IPS-18a (cell line): Measurements from ENCODE around the gene ZBP1.

Experiments used
- H3K27ac ChIP-seq: one replicate; pipeline ENCODE4 v1.5.1; 2013; ENCODE audit warnings: low read length
- H3K27me3 ChIP-seq: one replicate; pipeline ENCODE4 v1.6.1; 2013; ENCODE audit warnings: mild to moderate bottlenecking, low read length; ENCODE audit not compliant: control insufficient read depth, insufficient read depth
- H3K36me3 ChIP-seq: one replicate; pipeline ENCODE4 v1.6.1; 2013; ENCODE audit warnings: low read depth, low read length; ENCODE audit not compliant: control insufficient read depth
- H3K4me1 ChIP-seq: one replicate; pipeline ENCODE4 v1.6.1; 2013; ENCODE audit warnings: low read depth, low read length; ENCODE audit not compliant: control insufficient read depth
- H3K4me3 ChIP-seq: one replicate; pipeline ENCODE4 v1.5.1; 2013; ENCODE audit warnings: low read length
- H3K9ac ChIP-seq: one replicate; pipeline ENCODE4 v1.6.1; 2013; ENCODE audit warnings: mild to moderate bottlenecking, low read length, moderate library complexity
- H3K9me3 ChIP-seq: one replicate; pipeline ENCODE4 v1.6.1; 2013; ENCODE audit warnings: low read depth, low read length; ENCODE audit not compliant: control insufficient read depth

The ZBP1 gene

DNA sequence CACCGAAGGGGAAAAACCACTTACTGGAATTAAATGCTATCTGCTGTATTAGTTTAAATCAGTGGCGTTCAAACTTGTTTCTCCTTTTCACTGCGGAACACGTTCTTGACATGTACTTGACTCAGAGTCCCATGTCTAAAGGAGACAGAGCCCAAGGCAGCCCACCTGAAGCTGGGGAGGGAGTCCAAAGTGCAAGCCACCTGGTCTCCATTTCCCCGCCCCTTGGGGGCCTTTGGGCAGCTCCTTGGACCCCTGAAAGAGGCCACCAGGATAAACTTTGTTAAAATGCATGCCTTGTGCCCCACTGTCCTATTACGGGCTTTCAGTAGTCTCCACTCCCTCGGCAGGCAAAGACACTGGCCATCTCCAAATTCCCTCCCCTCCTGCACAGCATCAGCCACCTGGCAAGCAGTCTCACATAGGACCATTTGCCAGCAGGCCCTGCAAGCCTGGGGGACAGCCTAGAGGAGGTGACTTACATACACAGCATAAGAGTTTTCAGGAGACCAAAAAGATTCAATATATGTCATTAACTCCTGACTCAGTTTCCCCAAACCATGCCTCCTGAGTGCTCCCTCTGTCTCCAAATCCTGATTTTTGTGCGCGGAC lies 52.7 kb downstream of the ZBP1 start:
- H3K36me3 ChIP-seq = no peaks in the 10 kb centered on the region
- H3K9me3 ChIP-seq = no peaks in the 10 kb centered on the region
- peaks cover 3% of the 10 kb centered on the region for H3K27me3 ChIP-seq
- no peak overlapping the region for H3K9ac ChIP-seq
- no peaks in the 10 kb centered on the region for H3K4me1 ChIP-seq
- no peak overlapping the region for H3K27ac ChIP-seq
- H3K4me3 ChIP-seq = no peak overlapping the region

DNA sequence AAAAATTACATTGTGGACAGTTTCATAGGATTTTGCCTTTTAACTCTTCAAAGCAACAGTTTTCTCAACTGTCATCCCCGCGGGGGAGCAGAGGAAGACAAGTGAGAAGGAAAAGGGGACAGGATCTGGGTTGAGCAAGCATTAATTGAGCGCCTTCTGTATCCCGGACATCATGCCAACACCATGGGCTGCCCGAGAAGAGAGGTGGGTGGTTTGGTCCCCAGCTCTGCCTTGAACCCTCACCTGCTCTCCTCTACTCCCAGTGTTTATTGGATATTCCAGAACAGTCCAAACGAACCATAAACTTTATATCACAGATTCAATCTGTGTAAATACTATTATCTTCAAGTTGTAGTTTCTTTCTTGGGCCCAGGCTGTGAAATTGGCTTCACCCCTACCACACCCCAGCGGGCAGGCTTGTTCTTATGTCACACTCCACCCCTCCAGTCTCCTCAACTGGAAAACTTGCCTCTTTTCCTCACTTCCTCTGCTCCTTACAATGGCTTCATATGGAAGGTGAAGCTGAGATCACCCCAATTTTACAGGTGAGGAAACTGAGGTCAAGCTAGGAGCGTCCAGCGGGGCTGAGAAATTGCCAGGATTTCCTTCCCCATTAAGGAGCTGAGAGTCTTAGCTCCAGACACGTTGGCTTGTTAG lies 53.3 kb downstream of the ZBP1 start:
- Histone ChIP-seq H3K4me1 (no peaks in the 10 kb centered on the region), H3K9ac (no peak overlapping the region), H3K27ac (no peak overlapping the region), H3K36me3 (no peaks in the 10 kb centered on the region), H3K9me3 (no peaks in the 10 kb centered on the region), H3K27me3 (no peaks in the 10 kb centered on the region), H3K4me3 (no peak overlapping the region)

DNA sequence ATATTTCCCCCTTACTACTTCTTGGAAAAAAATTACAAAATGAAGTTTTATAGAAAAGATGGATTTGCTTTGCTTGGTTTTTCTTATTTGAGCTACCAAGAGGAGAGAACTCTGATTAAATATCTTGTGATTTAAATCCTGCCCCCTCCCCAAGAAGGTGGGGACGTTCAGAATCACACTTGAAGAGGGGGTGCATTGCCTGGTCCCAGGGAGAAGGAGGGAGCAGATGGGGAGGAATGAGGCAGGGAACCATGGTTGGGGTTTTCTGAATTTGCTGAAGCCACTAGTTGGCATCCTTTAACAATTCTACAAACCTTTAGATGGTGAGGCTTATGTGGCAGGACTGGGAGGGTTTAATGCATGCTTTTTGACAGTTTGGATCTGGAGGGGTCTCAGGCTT lies 53.8 kb downstream of the ZBP1 start:
- no peak overlapping the region for H3K4me3 ChIP-seq
- no peaks in the 10 kb centered on the region for H3K36me3 ChIP-seq
- H3K27me3 ChIP-seq = no peaks in the 10 kb centered on the region
- H3K4me1 ChIP-seq = no peaks in the 10 kb centered on the region
- no peak overlapping the region for H3K27ac ChIP-seq
- no peaks in the 10 kb centered on the region for H3K9me3 ChIP-seq
- H3K9ac ChIP-seq = no peak overlapping the region

DNA sequence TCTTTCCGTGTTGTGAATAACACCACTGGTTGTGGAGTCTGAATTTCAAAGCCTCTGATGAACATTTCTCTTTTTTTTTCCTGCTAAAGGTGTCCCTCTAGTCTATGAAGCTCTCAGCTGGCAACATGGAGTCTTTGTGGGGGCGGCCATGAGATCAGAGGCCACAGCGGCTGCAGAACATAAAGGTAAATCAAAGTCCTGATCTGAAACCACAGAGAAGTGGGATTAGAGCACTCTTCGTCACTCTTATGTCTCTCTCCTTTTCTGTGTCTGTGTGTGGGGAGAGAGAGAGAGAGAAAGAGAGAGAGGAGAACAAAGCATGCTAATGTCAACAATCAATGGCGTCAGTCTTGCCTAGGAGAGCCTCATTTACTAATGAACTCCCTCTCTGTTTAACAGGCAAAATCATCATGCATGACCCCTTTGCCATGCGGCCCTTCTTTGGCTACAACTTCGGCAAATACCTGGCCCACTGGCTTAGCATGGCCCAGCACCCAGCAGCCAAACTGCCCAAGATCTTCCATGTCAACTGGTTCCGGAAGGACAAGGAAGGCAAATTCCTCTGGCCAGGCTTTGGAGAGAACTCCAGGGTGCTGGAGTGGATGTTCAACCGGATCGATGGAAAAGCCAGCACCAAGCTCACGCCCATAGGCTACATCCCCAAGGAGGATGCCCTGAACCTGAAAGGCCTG lies 55.1 kb downstream of the ZBP1 start:
- Histone ChIP-seq H3K9me3 (no peaks in the 10 kb centered on the region), H3K27me3 (no peaks in the 10 kb centered on the region), H3K9ac (no peak overlapping the region), H3K4me3 (no peak overlapping the region), H3K27ac (no peak overlapping the region), H3K4me1 (no peaks in the 10 kb centered on the region), H3K36me3 (no peaks in the 10 kb centered on the region)

DNA sequence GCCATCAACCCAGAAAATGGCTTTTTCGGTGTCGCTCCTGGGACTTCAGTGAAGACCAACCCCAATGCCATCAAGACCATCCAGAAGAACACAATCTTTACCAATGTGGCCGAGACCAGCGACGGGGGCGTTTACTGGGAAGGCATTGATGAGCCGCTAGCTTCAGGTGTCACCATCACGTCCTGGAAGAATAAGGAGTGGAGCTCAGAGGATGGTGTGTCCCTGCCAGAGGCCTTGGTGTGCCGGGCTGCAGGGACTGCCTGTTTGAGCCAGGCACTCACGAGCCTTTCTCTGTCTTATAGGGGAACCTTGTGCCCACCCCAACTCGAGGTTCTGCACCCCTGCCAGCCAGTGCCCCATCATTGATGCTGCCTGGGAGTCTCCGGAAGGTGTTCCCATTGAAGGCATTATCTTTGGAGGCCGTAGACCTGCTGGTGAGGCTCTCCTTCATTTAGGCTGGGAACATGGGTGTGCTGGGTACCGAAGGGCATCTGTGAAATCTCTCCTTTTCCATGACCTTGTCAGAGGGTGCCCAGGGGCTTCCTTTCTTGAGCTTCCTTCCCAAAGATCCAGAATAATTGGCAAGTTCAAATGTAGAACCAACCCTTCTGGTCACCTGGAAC lies 55.9 kb downstream of the ZBP1 start:
- Histone ChIP-seq H3K36me3 (no peaks in the 10 kb centered on the region), H3K9ac (no peak overlapping the region), H3K9me3 (no peaks in the 10 kb centered on the region), H3K4me1 (no peaks in the 10 kb centered on the region), H3K27me3 (no peaks in the 10 kb centered on the region), H3K27ac (no peak overlapping the region), H3K4me3 (no peak overlapping the region)

DNA sequence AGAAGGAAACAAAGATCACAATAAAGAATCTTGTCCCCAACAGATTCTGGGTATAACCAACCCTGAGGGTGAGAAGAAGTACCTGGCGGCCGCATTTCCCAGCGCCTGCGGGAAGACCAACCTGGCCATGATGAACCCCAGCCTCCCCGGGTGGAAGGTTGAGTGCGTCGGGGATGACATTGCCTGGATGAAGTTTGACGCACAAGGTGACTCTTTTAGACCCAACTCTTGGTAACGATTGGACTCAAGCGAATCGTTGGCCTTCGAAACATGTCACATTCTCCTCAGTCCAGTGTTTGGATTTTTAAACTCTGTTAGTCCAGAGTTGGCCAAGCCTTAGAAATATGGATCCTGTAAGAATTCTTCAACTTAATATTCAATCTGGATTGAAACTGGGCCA lies 56.7 kb downstream of the ZBP1 start:
- Histone ChIP-seq H3K9me3 (no peaks in the 10 kb centered on the region), H3K4me1 (no peaks in the 10 kb centered on the region), H3K9ac (no peak overlapping the region), H3K27ac (no peak overlapping the region), H3K36me3 (no peaks in the 10 kb centered on the region), H3K27me3 (no peaks in the 10 kb centered on the region), H3K4me3 (no peak overlapping the region)

DNA sequence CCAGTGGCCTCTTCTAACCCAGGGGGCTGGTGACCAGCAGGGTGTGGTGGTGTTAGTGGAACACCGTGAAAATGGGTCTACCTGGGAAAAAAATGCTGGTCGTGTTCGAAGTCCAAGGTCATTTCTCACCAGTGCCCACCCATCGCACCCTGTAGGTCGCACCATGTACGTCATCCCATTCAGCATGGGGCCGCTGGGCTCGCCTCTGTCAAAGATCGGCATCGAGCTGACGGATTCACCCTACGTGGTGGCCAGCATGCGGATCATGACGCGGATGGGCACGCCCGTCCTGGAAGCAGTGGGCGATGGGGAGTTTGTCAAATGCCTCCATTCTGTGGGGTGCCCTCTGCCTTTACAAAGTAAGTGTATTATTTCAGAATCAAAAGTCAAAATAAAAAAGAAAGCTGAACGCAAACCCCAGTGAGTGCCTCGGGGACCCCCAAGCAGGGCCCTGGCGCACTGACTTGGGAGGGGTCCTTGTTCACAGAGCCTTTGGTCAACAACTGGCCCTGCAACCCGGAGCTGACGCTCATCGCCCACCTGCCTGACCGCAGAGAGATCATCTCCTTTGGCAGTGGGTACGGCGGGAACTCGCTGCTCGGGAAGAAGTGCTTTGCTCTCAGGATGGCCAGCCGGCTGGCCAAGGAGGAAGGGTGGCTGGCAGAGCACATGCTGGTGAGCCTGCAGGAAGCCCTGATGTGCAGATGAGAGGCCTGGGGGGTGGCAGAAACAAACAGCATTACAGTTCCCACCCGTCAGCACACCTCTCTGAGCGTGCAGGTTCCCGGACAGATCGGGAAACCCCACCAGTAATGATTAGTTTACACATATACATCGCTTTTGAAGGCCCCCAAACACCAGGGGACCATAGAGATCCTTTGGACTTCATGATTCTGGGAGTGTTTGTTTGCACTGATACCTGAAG lies 57.4 kb downstream of the ZBP1 start:
- no peaks in the 10 kb centered on the region for H3K27me3 ChIP-seq
- no peak overlapping the region for H3K4me3 ChIP-seq
- H3K36me3 ChIP-seq = no peaks in the 10 kb centered on the region
- no peaks in the 10 kb centered on the region for H3K4me1 ChIP-seq
- no peak overlapping the region for H3K9ac ChIP-seq
- no peak overlapping the region for H3K27ac ChIP-seq
- H3K9me3 ChIP-seq = no peaks in the 10 kb centered on the region

DNA sequence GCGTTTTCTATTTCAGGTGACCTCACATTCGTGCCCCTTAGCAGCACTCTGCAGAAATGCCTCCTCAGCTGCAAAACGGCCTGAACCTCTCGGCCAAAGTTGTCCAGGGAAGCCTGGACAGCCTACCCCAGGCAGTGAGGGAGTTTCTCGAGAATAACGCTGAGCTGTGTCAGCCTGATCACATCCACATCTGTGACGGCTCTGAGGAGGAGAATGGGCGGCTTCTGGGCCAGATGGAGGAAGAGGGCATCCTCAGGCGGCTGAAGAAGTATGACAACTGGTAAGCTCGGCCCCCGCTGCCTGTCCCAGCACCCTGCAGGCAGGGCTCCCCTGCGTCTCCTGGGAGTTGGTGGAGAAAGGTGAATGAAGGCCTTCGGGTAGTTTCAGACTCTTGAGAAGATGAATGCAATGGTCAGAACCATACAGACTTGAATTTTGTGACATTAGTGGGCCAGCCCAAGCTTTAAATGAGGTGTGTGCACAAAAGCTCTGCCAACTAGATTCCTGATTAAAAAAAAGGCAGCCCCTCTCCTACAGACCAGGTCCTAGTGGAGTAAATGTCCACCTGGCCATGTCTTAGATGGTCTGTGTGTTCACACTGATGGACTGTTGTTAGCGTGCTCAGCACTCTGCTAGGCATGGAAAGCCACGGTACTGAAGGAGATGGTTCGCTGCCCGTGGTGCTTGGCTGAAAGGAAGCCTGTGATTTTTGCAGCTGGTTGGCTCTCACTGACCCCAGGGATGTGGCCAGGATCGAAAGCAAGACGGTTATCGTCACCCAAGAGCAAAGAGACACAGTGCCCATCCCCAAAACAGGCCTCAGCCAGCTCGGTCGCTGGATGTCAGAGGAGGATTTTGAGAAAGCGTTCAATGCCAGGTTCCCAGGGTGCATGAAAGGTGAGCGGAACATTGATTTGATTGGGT lies 58.6 kb downstream of the ZBP1 start:
- Histone ChIP-seq H3K9me3 (no peaks in the 10 kb centered on the region), H3K9ac (no peak overlapping the region), H3K36me3 (no peaks in the 10 kb centered on the region), H3K4me1 (no peaks in the 10 kb centered on the region), H3K27ac (no peak overlapping the region), H3K27me3 (no peaks in the 10 kb centered on the region), H3K4me3 (no peak overlapping the region)

DNA sequence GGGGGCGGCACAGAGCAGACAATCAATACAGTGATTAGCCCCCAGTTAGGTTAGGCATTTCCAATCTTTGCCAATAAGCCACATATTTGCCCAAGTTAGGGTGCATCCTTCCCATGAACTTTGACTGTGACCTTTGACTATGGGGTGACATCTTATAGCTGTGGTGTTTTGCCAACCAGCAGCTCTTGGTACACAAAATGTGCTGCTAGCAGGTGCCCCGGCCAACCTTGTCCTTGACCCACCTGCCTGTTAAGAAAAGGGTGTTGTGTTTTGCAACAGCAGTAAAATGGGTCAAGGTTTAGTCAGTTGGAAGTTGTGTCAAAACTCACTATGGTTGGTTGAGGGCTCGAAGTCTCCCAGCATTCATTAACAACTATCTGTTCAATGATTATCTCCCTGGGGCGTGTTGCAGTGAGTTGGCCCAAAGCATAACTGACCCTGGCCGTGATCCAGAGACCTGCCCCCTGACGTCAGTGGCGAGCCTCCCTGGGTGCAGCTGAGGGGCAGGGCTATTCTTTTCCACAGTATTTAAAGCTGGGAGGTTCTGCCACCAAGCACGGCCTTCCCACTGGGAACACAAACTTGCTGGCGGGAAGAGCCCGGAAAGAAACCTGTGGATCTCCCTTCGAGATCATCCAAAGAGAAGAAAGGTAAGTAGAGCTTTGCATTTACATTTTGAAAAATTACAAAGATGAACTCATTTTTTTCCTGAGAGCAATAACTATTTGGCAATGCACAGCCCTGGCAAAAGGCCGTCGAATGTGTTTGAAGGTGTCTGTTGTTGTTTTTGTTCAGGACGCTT lies 59.5 kb downstream of the ZBP1 start, which contains the start of gene PCK1:
TSS of gene PCK1 (plus strand) at position 557 of the 802 bp plus-strand sequence. CDS start 302 bp downstream, outside the sequence.
- no peaks in the 10 kb centered on the region for H3K27me3 ChIP-seq
- no peaks in the 10 kb centered on the region for H3K4me1 ChIP-seq
- H3K27ac ChIP-seq = no peak within 1 kb of the TSS
- H3K9me3 ChIP-seq = no peaks in the 10 kb centered on the region
- H3K36me3 ChIP-seq = no peaks in the 10 kb centered on the region
- no peak within 1 kb of the TSS for H3K4me3 ChIP-seq
- no peak within 1 kb of the TSS for H3K9ac ChIP-seq
